ENCODE measurements around the gene ACP1.

DNA sequence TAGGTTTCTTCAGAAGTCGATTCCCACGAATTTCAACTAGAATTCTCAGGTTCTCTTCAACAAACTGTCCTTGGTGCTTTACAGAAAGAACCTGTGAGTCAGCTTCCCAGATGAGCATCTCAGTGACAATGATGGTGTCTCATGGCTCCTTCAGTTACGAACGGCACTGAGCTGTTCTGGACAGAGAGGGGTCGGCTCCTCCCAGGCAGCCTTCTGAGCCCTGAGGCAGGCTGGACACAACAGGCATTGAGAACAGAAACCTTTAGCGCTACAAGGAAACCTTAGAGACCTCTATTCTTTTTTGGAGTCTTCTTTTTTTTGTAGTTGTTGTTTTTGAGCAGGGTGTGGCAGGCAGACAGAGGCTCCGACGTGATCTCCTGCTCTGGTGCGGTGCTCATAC is 58.3 kb downstream of the ACP1 start:
- no peak for TF ChIP-seq CTCF (IDR thresholded peaks at IDR 0.05; ENCODE audit: low read depth, low read length, poor library complexity, severe bottlenecking)
- no peak for TF ChIP-seq EZH2phosphoT487 (IDR thresholded peaks at IDR 0.05; ENCODE audit: borderline replicate concordance, low read length)

All from DOHH2 (cell line).